Sciatic nerve (tissue), 2 donors: Measurements from ENCODE around the gene GLIPR1L2. TPM values are rescaled to one million over a fixed set of nuclear protein-coding genes. Genes with fewer than 3 reads are reported as not detected.
A peak's percentile ranks its signal among the peaks of the same experiment; 100 is the strongest.

Experiments
- ATAC-seq: fragments of 200-7000 bp; cut with Tn5 transposase; one replicate; pipeline ENCODE4 v1.9.1; 2020; ENCODE audit warnings: mild to moderate bottlenecking, moderate library complexity
- DNase-seq: peaks from one replicate; pipeline ENCODE4 v3.0.0-alpha.2; 2020; ENCODE audit warnings: low spot score
- intact Hi-C: fragments of 100-400 bp; cut with DNase I; formaldehyde crosslinking; loops from one replicate; pipeline ENCODE4 v1.14.2; 2022
- total RNA-seq: library from RNA; stranded (reverse); fragmentation: NEBNext Ultra II Directional; extraction: Animal tissue kit (Norgen Biotek cat#: 25700); gene quantifications from one replicate; pipeline ENCODE4 v1.2.1, GENCODE V29; 2021
- donor health status: DM: no; HTN: no; CAD: no.
- donor health status: DM: no; HTN: no; CAD: no.

Gene GLIPR1L2
- total RNA-seq, 1 donor from 2014 or later = 4.6 TPM

- ATAC-seq = no peak
- no peak for DNase-seq
- intact Hi-C loops = no loop called here
Observed at GRCh38 chr12:75460204-75460603, 69.3 kb downstream of the GLIPR1L2 start.

- DNase-seq = no peak
- intact Hi-C loops = no loop called here
- ATAC-seq = peak; percentile 45
Observed at GRCh38 chr12:75471902-75472890, 81.3 kb downstream of the GLIPR1L2 start.

GRCh38 chr12:75474116-75474515 is 83.2 kb downstream of the GLIPR1L2 start:
- ATAC-seq = no peak
- DNase-seq = no peak

GRCh38 chr12:75476071-75476470 is 85.2 kb downstream of the GLIPR1L2 start:
- no peak for DNase-seq
- no peak for ATAC-seq
- intact Hi-C loops = no loop called here

More at GRCh38 chr12:75474116-75474515, 83.2 kb downstream of the GLIPR1L2 start:
- intact Hi-C loops = no loop called here

GRCh38 chr12:75477137-75477536 is 86.2 kb downstream of the GLIPR1L2 start:
- DNase-seq (no peak), ATAC-seq (no peak)
- intact Hi-C loops = no loop called here

GRCh38 chr12:75478116-75478794 is 87.4 kb downstream of the GLIPR1L2 start:
- DNase-seq (no peak), ATAC-seq (peak; percentile 25)
- intact Hi-C loops = no loop called here

- intact Hi-C loops = no loop called here
Observed at GRCh38 chr12:75479963-75480461, 89.1 kb downstream of the GLIPR1L2 start.

GRCh38 chr12:75480469-75480949 is 89.6 kb downstream of the GLIPR1L2 start, which contains the start of gene GLIPR1:
GLIPR1 (plus strand) TSS chr12:75480755; CDS start chr12:75480881, 126 bp downstream.
- peak; percentile 82 for DNase-seq
- intact Hi-C loops = no loop called here
- ATAC-seq = peak; percentile 95

More at GRCh38 chr12:75479963-75480461, 89.1 kb downstream of the GLIPR1L2 start:
- ATAC-seq (peak; percentile 43), DNase-seq (no peak)

GRCh38 chr12:75481013-75481705 is 90.3 kb downstream of the GLIPR1L2 start:
- intact Hi-C loops = no loop called here
- ATAC-seq (peak; percentile 33), DNase-seq (no peak)

- DNase-seq (no peak), ATAC-seq (no peak)
- intact Hi-C loops = no loop called here
Observed at GRCh38 chr12:75481774-75482173, 90.9 kb downstream of the GLIPR1L2 start.

Other genes with a start within 250 kb of the GLIPR1L2 start
- not detected for gene KCNC2, start 181.2 kb upstream of the GLIPR1L2 start, total RNA-seq
- 33.9 TPM for gene CAPS2, start 60.8 kb upstream of the GLIPR1L2 start, total RNA-seq
- gene GLIPR1L1, start 56.4 kb upstream of the GLIPR1L2 start, total RNA-seq = not detected
- gene GLIPR1, start 89.7 kb downstream of the GLIPR1L2 start, total RNA-seq = 29.8 TPM
- gene KRR1, start 120.5 kb downstream of the GLIPR1L2 start, total RNA-seq = 58.6 TPM